DOHH2 (cell line): Measurements from ENCODE around the gene FMO1.

Experiments used
- H3F3A ChIP-seq: fragments of 200-600 bp; sonication (generic), shearing (Covaris generic); 2 replicates; pipeline ENCODE4 v1.6.0; 2016; ENCODE audit warnings: antibody characterized with exemption, mild to moderate bottlenecking; ENCODE audit not compliant: control insufficient read depth, insufficient read depth
- H3K27ac ChIP-seq: fragments of 200-600 bp; sonication (generic); 2 replicates; pipeline ENCODE4 v1.5.1; 2014; ENCODE audit warnings: low read depth, mild to moderate bottlenecking, low read length, moderate library complexity
- H3K27me3 ChIP-seq: fragments of 200-600 bp; sonication (generic); 2 replicates; pipeline ENCODE4 v1.6.1; 2014; ENCODE audit warnings: mild to moderate bottlenecking, low read length, mixed read lengths; ENCODE audit not compliant: control insufficient read depth
- H3K36me3 ChIP-seq: fragments of 200-600 bp; sonication (generic); 2 replicates; pipeline ENCODE4 v1.6.1; 2014; ENCODE audit warnings: mild to moderate bottlenecking, low read length, moderate library complexity, mixed read lengths; ENCODE audit not compliant: control insufficient read depth
- H3K4me1 ChIP-seq: fragments of 200-600 bp; sonication (generic); 2 replicates; pipeline ENCODE4 v1.6.1; 2014; ENCODE audit warnings: mild to moderate bottlenecking, low read length, mixed read lengths; ENCODE audit not compliant: control insufficient read depth
- H3K4me2 ChIP-seq: fragments of 200-600 bp; sonication (generic); 2 replicates; pipeline ENCODE4 v1.6.0; 2014; ENCODE audit warnings: mild to moderate bottlenecking, low read length, moderate library complexity
- H3K4me3 ChIP-seq: fragments of 200-600 bp; sonication (generic); 2 replicates; pipeline ENCODE4 v1.5.1; 2014; ENCODE audit warnings: mild to moderate bottlenecking, low read length, mixed read lengths
- H3K79me2 ChIP-seq: fragments of 200-600 bp; sonication (generic); 2 replicates; pipeline ENCODE4 v1.6.1; 2014; ENCODE audit warnings: mild to moderate bottlenecking, low read length, mixed read lengths; ENCODE audit not compliant: control insufficient read depth
- H3K9me2 ChIP-seq: fragments of 200-600 bp; sonication (generic); replicated peaks from 2 replicates; pipeline ENCODE4 v1.6.1; 2014; ENCODE audit warnings: mild to moderate bottlenecking, low read length, mixed read lengths; ENCODE audit not compliant: control insufficient read depth
- H3K9me3 ChIP-seq: fragments of 200-600 bp; sonication (generic); 2 replicates; pipeline ENCODE4 v1.6.1; 2014; ENCODE audit warnings: antibody characterized with exemption, low read length, mixed read lengths; ENCODE audit not compliant: control insufficient read depth, insufficient read depth
- H4K20me1 ChIP-seq: fragments of 200-600 bp; sonication (generic); 2 replicates; pipeline ENCODE4 v1.6.0; 2014; ENCODE audit warnings: low read depth, mild to moderate bottlenecking, antibody characterized with exemption, low read length, moderate library complexity; ENCODE audit not compliant: control insufficient read depth, insufficient read depth
- CTCF ChIP-seq: fragments of 200-600 bp; sonication (generic); IDR thresholded peaks from one replicate; pipeline ENCODE4 v1.5.1; 2014; ENCODE audit warnings: antibody characterized with exemption, mild to moderate bottlenecking, low read depth, low read length; ENCODE audit not compliant: poor library complexity, severe bottlenecking
- EZH2phosphoT487 ChIP-seq: fragments of 200-600 bp; sonication (generic); IDR thresholded peaks from 2 replicates; pipeline ENCODE4 v1.6.1; 2017; ENCODE audit warnings: borderline replicate concordance, mild to moderate bottlenecking, antibody characterized with exemption, low read length, moderate library complexity, mixed read lengths

FMO1 gene

GRCh38 chr1:171295821-171296220 is 47.5 kb downstream of the FMO1 start:
- H3K27ac ChIP-seq, result no peak overlapping the region
- TF ChIP-seq CTCF (no peak), EZH2phosphoT487 (no peak)
- peaks cover 12% of the 10 kb centered on the region; the same call in 1 of the 2 replicates for H3K9me3 ChIP-seq
- H4K20me1 ChIP-seq, result no peaks in the 10 kb centered on the region
- no peaks in the 10 kb centered on the region for H3K4me1 ChIP-seq
- H3K4me3 ChIP-seq, result no peak overlapping the region
- no peaks in the 10 kb centered on the region for H3K36me3 ChIP-seq
- H3K27me3 ChIP-seq, result no peaks in the 10 kb centered on the region
- no peaks in the 10 kb centered on the region for H3K79me2 ChIP-seq
- H3K9me2 ChIP-seq, result no peaks in the 10 kb centered on the region
- H3K4me2 ChIP-seq, result no peak overlapping the region
- no peaks in the 10 kb centered on the region for H3F3A ChIP-seq

GRCh38 chr1:171296897-171297296 is 48.6 kb downstream of the FMO1 start:
- H3K4me1 ChIP-seq, result no peaks in the 10 kb centered on the region
- no peaks in the 10 kb centered on the region for H3K9me2 ChIP-seq
- no peaks in the 10 kb centered on the region for H3F3A ChIP-seq
- H4K20me1 ChIP-seq, result no peaks in the 10 kb centered on the region
- no peaks in the 10 kb centered on the region for H3K36me3 ChIP-seq
- H3K27ac ChIP-seq, result no peak overlapping the region
- peaks cover 12% of the 10 kb centered on the region; the same call in 1 of the 2 replicates for H3K9me3 ChIP-seq
- no peaks in the 10 kb centered on the region for H3K27me3 ChIP-seq
- no peaks in the 10 kb centered on the region for H3K79me2 ChIP-seq
- TF ChIP-seq CTCF (no peak), EZH2phosphoT487 (no peak)
- H3K4me3 ChIP-seq, result no peak overlapping the region
- no peak overlapping the region for H3K4me2 ChIP-seq

- H3K79me2 ChIP-seq, result no peaks in the 10 kb centered on the region
- no peaks in the 10 kb centered on the region for H3F3A ChIP-seq
- H4K20me1 ChIP-seq, result no peaks in the 10 kb centered on the region
- no peak overlapping the region for H3K27ac ChIP-seq
- H3K27me3 ChIP-seq, result no peaks in the 10 kb centered on the region
- H3K36me3 ChIP-seq, result no peaks in the 10 kb centered on the region
- H3K4me1 ChIP-seq, result no peaks in the 10 kb centered on the region
- no peak overlapping the region for H3K4me2 ChIP-seq
- H3K9me2 ChIP-seq, result no peaks in the 10 kb centered on the region
- TF ChIP-seq CTCF, result no peak
- TF ChIP-seq EZH2phosphoT487, result no peak
- H3K9me3 ChIP-seq, result peaks cover 12% of the 10 kb centered on the region; the same call in 1 of the 2 replicates
- no peak overlapping the region for H3K4me3 ChIP-seq
Observed at GRCh38 chr1:171298696-171299095, 50.4 kb downstream of the FMO1 start.

GRCh38 chr1:171299342-171299741 is 51.0 kb downstream of the FMO1 start:
- no peak overlapping the region for H3K27ac ChIP-seq
- H3K36me3 ChIP-seq, result no peaks in the 10 kb centered on the region
- H3K79me2 ChIP-seq, result no peaks in the 10 kb centered on the region
- H3F3A ChIP-seq, result no peaks in the 10 kb centered on the region
- no peaks in the 10 kb centered on the region for H4K20me1 ChIP-seq
- no peaks in the 10 kb centered on the region for H3K27me3 ChIP-seq
- H3K4me3 ChIP-seq, result no peak overlapping the region
- H3K9me2 ChIP-seq, result no peaks in the 10 kb centered on the region
- no peak overlapping the region for H3K4me2 ChIP-seq
- no peak for TF ChIP-seq EZH2phosphoT487
- H3K4me1 ChIP-seq, result no peaks in the 10 kb centered on the region
- peaks cover 12% of the 10 kb centered on the region; the same call in 1 of the 2 replicates for H3K9me3 ChIP-seq
